ENCODE data around the gene RAB40B.

The RAB40B gene

DNA sequence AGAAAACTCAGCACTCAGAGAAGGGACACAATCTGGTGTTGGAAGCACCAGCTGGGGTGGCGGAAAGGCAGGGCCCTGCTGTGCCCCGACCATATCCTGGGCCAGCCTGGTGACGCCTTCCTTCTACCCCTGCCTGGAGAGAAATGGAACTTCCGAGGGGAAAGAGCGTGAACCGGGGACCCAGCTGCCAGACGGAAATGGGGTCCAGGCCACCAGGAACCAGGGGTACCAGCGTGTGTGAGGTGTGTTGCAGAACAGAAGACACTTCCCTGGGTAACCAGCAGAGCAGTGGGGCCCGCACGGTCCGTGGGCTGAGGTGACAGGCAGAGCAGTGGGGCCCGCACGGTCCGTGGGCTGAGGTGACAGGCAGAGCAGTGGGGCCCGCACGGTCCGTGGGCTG lies 6.8 kb downstream of the RAB40B start:
- no peak for DNase-seq (ENCODE audit: low read depth)

DNA sequence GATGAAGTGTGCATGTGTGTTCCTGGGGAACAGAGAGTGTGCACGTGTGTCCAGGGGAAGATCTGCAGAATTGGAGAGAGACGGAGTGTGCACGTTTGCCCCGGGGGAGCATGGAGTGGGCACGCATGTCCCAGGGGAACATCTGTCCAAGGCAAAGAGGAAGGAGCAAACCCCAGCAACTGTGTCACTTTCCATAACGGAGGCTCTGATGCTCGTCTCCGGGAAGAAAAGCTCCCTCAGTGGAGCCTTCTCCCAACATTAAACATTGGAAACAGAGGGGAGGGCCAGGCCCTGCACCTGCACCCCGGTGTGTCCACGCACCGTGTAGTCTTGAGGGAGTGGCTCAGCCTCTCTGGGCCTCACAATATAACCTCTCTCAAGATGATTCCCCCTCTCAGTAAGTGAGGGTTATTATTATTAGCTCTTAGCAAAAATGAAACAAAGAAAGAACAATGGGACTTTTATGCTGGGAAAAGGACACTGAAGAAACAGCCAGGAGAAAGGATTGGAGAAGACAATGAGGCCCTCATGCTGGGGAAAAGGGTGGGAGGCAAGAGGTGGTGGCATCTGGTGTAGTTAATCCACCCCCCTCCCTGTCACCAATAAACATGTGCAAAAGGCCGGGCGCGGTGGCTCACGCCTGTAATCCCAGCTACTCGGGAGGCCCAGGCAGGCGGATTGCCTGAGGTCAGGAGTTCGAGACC lies 7.6 kb downstream of the RAB40B start:
- no peak for DNase-seq (ENCODE audit: low read depth)

DNA sequence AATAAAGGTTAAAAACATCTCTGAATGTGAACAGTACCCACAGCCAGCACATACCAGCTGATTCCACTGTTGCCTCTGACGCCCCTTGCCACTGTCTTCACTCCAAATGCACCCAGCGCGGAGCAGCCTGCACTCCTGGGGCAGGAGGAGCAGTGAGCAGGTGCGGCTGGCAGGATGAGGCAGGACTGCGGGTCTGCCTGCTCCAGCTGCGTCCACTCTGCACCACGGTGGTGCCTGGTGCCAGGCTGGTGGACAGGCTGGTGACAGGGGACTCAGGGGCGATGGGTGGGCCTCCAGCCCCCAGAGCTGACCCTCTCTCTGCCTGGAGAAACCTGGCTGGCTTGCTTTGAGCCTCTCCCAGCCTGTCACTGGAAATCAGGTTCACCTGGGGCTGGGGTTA lies 9.4 kb downstream of the RAB40B start:
- DNase-seq (ENCODE audit: low read depth): no peak

DNA sequence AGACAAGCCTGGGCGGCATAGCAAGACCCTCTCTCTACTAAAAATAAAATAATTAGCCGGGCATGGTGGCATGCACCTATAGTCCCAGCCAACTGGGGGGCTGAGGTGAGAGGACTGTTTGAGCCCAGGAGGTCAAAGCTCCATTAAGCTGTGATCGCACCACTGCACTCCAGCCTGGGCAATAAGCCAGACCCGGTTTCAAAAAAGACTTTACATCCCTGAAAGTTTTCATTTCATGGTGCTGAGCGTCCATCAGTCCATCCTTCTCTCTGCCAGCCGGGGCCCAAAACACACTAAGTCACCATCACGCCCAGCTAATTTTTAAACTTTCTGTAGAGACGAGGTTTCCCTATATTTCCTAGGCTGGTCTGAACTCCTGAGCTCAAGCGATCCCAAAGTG lies 10.6 kb downstream of the RAB40B start:
- DNase-seq (ENCODE audit: low read depth): no peak

DNA sequence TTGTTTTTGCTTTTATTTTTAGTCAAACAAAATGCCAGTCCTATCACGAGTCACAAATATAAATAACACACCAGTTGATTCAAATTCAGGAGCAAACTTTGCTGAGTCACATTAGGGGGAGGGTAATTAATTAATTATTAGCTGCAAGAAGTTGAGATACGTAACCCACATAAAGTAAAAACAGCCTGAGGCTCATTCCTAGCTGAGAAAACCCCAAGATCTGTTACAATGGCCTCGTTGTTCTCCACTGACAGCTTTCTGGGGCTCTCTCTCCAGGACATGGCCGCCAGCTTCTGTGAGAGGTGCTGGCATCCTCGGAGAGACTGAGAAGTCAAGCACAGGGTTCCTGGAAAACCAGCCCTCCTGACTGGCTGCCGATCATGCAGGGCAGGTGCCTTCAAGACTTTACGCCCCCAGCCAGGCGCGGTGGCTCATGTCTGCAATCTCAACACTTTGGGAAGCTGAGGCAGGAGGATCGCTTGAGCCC lies 11.1 kb downstream of the RAB40B start:
- no peak for DNase-seq (ENCODE audit: low read depth)

DNA sequence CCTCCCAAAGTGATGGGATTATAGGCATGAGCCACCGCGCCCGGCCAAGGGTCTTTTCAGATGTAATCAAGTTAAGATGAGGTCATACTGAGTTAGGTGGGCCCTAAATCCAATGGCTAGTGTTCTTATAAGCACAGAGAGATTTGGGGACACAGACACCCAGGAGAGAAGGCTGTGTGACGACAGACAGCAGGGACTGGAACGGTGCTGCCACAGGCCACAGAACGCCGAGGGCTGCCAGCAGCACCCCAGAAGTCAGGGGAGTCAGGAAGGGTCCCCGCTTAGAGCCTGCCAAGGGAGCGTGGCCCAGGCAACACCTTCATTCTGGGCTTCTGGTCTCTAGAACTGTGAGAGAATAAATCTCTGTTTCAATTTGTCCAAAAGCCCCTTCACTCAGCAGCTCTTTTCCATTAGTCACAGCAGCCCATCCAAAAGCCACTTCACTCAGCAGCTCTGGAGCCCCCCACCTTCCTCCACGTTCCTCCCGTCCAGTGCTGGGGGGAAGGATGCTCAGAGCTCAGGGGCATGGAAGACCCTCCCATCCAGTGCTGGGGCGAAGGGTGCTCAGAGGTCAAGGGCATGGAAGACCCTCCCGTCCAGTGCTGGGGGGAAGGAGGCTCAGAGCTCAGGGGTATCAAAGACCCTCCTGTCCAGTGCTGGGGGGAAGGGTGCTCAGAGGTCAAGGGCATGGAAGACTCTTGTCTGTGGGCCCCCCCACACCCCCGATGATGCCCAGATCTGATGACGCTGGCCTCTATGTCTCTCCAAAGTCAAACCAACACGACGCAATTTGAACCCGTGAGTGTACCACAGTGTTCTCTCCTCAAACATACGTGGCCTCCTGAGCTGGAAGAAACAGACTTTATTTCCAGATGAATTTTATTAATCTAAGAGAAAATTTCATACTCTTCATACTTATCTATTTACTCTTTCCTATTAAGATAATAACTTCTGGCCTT lies 11.9 kb downstream of the RAB40B start:
- DNase-seq (ENCODE audit: low read depth): no peak

DNA sequence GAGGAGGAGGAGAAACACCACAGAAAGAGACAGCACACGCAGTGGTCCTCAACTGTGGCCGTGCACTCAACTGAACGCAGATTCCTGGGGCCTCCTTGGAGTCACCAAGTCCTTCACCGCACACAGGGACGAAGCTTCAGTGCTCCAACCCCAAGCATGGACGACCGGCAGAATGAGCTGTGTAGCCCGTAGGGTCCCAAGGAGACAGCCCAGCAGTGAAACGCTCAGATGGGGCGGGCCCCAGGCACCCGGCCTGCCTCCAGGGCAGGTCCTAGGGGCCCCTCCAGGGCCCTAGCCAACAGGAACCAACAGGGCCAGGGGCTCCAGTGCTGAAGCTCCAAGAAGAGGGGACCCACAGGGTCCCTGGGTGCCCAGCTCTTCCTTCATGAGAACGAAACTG lies 13.2 kb downstream of the RAB40B start:
- no peak for DNase-seq (ENCODE audit: low read depth)

DNA sequence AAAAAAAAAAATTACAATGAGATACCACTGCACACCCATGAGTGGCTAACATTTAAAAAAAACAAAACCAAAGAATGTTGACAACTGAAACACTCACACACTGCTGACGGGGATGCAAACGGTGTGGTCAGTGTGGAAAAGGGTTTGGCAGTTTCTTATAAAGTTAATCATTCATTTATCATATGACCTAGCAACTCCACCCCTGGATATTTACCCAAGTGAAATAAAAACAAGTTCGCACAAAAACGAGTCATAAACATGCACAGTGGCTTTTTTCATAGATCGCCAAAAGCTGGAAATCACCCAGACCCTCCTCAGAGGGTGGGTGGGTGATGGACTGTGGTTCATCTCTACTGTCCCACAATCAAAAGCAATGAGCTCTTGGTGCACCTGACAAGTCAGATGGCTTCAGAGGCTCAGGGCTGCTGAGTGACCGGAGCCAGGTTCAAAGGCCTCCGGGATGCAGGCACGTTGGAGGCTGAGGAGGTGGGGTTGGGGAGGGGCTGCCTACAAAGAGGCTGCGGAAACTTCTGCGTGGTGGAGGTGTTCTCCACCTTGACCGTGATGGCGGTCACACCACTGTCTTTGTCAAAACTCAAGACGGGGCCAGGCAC lies 14.2 kb downstream of the RAB40B start:
- DNase-seq (ENCODE audit: low read depth): no peak

DNA sequence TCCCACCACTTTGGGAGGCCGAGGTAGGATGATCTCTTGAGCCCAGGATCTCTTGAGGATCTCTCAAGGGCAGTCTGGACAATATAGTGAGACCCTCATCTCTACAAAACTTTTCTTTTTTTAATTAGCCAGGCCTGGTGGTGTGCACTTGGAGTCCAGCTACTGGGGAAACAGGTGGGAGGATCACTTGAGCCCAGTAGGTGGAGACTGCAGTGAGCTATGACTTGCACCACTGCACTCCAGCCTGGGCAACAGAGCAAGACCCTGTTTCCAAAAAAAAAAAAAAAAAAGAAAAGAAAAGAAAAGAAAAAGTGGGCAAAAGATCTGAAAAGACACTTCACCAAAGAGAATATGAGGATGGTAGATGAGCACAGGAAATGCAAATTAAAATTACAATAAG lies 15.0 kb downstream of the RAB40B start:
- no peak for DNase-seq (ENCODE audit: low read depth)

DNA sequence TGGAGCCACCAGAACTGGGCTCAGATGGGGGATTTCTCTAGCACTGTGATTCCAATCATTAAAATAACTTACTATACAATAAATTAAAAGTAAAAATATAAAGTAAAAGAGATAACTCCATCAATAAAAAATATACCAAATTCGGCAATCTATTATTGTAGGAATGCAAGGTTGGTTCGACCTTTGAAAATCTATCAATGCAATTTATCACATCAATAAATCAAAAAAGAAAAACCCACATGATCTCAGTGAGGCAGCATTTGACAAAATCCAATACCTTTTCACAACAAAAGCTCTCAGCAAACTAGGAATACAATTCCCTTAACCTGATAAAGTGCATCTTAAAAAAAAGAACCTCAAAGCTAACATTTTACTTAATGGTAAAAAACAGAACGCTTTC lies 17.0 kb downstream of the RAB40B start:
- DNase-seq (ENCODE audit: low read depth): no peak

DNA sequence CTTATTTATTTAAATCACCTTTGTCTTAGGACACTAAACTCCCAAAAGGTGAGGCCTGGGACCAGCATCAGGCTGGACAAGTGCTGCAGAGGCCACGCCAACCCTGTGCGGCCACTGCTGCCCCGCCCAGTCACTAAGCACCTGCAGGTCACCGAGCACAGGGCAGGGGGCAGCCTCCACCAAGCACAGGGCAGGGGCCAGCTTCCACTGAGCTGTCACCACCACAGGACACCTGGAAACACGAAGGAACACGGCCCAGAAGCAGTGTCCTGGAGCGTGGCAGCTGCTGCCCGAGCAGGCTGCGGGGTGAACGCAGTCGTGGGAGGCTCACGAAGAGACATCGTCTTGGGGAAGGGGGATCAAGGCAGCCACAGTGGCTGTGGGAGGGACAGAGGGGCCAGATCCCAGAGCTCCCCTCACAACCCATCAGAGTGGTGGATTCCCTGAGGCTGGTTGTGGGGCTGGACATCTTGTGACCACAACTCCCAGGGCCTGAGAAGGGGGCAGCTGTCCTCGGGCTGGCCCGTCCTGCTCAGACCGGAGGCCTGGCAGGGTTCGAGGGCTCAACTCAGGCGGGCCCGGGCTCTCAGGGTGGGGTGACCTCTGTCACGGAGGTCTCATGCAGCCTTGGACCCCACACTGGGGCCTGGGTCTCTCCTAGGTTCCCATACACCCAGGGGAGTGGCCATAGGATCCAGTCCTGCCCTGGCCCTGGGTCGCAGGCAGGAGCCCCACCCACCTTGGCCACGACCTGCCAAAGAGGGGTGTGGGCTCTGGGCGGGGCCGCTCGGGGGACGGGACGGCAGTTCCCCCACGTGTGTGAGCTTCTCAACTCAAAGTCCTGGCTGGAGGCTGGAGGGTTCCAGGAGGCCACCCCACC lies 18.7 kb downstream of the RAB40B start:
- DNase-seq (ENCODE audit: low read depth): no peak

DNA sequence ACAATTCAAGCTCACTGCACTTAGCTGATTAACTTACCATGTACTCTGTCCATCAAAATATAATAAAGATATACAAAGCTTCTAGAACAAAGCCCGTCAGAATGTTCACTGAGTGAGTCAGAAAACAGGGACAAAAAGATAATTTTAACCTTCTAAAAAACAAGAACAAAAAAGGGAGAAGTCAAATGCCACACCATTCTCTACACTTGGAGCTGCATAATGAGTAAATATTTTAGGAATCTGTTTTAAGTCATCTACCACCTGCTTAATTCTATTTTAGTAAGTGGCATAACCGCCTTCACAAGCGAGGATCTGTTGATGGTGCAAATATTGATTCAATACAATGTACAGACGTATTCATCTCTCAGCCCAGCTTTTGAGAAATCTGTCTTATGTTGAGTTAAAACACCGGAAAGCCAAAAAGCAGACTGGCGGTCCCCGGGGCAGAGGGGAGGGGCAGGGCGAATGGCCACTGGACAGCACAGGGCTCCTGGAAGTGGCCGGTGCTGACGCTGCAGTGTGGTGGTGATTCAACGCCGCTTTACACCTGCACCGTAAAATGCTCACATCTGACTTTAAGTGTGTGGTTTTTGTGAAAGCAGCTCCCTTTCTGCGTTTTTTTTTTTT lies 20.1 kb downstream of the RAB40B start:
- no peak for DNase-seq (ENCODE audit: low read depth)

DNA sequence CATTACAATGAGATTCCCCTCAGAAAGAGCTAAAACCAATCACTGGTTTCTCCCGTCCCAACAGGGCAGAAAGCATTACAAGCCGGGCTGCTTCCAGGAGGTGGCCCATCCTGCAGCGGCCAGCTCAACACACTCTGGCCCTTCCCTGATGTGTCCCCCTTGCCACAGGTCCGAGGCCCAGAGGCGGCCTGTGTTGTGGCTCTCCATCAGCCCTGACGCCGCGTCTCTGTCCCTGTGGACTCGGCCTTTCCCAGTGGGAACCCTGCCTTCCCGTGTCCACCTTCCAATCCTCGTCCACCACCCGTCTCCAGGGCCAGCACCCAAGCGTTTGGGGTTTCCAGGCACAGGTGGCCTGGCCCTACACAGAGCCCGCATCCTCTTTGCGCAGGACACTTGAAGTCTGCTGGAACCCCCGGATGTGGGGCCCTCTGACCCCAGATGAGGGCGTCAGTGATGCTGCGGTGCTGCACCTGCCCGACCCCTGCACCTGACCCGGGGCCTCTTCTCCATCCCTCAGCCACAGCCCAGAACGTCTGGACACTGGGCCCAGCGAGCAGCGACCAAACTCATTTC lies 21.1 kb downstream of the RAB40B start:
- DNase-seq (ENCODE audit: low read depth): no peak

DNA sequence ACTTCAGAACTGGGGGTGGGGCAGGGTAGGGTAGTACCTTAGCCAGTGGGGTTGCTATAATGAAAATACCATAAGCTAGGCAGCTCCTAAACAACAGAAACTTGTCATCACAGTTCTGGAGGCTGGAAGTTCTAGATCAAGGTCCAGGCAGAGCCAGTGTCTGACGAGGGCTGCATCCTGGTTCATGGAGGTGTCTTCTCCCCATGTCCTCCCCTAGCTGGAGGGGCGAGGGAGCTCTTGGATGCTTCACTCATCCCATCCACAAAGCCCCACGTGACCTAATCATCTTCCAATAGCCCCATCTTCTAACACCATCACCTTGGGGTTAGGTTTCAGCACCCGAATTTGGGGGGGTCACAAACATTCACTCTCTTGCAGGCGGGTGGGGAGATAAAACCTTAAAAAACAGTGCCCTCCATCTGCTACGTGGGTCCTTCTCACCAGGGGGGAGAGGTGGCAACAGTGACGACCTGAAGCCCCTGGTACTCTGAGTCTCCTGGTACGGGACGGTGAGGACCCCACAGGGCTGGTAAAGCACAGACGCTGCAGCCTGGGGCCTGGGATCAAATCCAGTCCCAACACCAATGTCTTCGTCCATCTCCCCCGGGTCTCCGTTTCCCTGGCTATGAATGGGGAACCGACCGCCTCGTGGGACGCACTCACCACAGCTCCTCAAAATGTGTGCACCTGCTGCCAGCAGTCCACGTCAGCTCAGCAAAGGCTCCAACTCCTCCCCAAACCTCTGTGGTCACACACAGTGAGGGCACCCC lies 22.8 kb downstream of the RAB40B start:
- DNase-seq (ENCODE audit: low read depth): no peak

DNA sequence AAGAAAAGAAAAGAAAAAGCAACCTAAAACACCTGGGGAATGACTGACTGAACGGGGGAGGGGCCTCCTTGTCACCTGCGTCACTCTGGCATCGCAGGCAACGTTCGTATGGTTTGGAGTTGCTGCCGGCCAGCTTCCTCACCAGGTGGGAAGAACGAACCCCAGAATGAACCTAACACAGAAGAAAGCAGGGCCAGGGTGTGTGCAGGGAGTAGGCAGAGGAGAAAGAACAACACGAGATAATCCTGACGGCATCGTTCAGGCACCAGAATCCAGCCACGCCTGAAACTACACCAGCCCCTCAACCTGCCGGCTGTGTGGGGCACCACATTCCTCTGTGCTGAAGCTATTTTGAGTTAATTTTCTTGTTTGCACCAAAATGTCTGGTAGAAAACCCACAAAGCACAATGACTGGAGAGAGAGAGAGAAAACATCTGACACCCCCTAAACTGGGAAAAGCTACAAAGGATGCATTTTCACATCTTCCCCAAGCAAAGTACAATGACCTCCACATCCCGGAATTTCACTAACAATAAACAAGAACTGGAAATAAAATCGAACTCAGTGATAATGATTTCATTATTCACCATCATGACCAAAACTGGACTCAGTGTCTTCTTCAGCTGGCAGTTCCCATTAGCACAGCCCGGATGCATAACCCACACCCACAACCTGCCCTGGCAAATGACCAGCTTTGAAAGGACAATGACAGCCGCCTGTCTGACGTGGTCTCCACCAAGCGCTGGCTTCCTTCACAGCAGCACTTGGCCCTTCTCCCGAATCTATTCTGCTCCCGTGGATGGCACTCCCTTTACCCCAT lies 23.6 kb downstream of the RAB40B start:
- DNase-seq (ENCODE audit: low read depth): no peak

DNA sequence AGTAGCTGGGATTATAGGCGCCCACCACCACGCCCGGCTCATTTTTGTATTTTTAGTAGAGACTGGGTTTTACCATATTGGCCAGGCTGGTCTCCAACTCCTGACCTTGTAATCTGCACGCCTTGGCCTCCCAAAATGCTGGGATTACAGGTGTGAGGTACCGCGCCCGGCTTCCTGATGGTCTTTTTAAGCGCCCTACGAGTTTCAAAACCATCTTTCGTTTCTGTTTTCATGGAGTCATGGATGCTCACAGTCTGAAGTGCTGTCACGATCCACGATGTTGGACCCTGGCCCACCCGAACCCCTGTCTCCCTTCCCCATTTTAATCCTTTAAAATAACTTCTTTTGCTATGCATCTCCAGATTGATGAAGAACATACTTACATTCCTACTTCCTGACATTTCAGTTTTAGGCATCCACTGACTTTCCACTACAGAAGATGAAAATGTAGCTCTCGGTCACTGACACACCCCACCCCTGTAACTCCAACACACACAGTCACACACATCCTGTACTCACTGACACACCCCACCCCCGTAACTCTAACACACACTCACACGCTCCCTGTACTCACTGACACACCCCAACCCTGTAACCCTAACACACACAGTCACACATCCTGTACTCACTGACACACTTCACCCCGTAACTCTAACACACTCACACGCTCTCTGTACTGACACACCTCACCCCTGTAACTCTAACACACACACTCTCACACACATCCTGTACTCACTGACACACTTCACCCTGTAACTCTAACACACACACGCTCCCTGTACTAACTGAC lies 27.6 kb downstream of the RAB40B start:
- DNase-seq (ENCODE audit: low read depth): no peak

DNA sequence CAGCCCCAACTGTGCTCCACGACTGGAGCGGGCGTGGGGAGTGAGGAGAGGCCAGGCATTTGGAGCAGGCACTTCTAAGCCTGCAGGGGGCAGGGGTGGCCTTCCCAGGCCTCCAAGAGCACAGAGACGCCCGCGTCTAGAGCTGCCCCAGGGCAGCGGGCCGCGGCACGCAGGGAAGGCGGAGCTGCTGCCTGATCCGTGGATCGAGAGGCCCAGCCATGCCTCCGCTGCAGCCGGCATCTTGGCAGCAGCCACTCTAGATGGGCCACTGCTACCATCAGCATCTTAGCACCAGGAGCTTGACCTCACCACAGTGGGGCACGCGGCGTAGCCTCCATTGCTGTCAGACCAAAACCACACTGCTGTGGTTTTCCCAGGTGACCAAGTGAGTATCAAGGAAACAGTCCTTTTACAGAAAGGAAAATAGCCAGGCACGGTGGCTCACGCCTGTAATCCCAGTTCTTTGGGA lies 29.8 kb downstream of the RAB40B start:
- DNase-seq (ENCODE audit: low read depth): peak; percentile 56

DNA sequence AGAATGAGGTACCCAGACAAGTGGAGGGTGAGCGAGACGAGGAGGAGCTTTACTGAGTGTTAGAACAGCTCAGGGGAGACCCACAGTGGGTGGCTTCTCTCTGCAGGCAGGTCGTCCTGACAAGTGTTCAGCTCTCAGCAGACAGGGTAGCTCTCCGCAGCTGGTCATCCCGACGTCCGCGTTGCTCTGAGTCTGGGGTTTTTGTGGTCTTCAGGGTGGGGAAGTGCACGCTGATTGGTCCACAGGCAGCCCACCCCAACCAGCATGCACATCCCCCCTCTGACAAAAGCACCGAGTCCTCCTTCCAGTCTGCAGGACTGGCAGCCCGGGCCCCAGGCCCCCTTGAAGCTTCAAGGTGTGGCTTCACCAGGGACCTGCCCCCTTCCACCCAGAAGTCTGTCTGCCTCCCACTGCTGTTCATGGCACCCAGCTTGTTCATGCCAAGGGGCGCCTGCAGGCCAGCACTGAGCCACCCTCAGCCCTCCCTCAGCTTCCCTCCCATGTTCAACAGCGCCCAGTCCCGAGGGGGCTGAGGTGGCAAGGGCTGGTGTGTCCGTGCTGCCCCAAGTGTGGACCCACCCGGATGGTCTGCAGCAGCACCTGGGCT lies 30.4 kb downstream of the RAB40B start:
- no peak for DNase-seq (ENCODE audit: low read depth)

Measured in CMK (cell line).